PC-9 (cell line): ENCODE results near the gene KCNH6.

Experiments used
- EZH2 ChIP-seq: fragments of 200-600 bp; sonication (generic); IDR thresholded peaks from 2 replicates; pipeline ENCODE4 v1.8.0; 2017; ENCODE audit warnings: antibody characterized with exemption, low read depth
- TF ChIP-seq, protein P1 (sequence below): fragments of 200-600 bp; sonication (generic); conservative IDR thresholded peaks from 2 replicates; pipeline ENCODE4 v1.6.1; 2017; ENCODE audit warnings: mixed run types, antibody characterized with exemption, mild to moderate bottlenecking, moderate library complexity

DNA sequence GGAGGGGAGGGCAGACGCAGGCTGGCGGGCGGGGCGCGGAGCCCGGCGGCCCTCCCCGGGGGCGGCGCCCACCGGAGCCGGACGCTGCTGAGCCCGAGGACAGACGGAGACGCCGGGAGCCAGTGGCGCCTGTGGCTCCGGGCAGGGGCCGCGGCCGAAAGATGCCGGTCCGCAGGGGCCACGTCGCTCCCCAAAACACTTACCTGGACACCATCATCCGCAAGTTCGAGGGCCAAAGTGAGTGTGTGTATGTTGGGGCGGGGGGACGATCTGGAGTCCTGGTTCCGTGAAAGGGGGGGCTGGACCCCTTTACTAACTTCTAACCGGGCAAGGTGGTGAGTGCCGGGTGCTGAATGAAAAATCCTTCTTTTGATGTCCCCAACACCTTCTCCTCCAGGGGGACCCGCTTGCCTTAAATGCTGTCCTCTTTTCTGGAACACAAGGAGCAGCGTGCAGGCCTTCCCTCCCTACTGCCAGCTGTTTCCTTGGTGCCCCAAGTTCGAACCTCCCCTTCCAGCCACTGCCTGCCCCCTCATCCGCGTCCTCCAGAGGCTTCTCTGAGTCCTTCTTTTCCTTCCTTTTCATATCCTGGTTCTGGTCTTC lies at the start of gene KCNH6:
- TF ChIP-seq, protein P1, sequence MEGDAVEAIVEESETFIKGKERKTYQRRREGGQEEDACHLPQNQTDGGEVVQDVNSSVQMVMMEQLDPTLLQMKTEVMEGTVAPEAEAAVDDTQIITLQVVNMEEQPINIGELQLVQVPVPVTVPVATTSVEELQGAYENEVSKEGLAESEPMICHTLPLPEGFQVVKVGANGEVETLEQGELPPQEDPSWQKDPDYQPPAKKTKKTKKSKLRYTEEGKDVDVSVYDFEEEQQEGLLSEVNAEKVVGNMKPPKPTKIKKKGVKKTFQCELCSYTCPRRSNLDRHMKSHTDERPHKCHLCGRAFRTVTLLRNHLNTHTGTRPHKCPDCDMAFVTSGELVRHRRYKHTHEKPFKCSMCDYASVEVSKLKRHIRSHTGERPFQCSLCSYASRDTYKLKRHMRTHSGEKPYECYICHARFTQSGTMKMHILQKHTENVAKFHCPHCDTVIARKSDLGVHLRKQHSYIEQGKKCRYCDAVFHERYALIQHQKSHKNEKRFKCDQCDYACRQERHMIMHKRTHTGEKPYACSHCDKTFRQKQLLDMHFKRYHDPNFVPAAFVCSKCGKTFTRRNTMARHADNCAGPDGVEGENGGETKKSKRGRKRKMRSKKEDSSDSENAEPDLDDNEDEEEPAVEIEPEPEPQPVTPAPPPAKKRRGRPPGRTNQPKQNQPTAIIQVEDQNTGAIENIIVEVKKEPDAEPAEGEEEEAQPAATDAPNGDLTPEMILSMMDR: no peak
- TF ChIP-seq EZH2: no peak
